ELR (cell line): ENCODE results near the gene LRRC7.
"Not testable (repeated sequence)": the region's sequence is repeated elsewhere in the genome, so short reads cannot be mapped to it uniquely, and the experiment has no call there.

Experiments
- DNase-seq: peaks from one replicate; pipeline ENCODE4 v3.0.0-alpha.2; 2015; ENCODE audit warnings: low read depth

The LRRC7 gene

GRCh38 chr1:69697340-69697739 is 129.6 kb downstream of the LRRC7 start:
- DNase-seq: no peak

GRCh38 chr1:69700770-69701169 is 133.0 kb downstream of the LRRC7 start:
- DNase-seq: peak; percentile 40

DNA sequence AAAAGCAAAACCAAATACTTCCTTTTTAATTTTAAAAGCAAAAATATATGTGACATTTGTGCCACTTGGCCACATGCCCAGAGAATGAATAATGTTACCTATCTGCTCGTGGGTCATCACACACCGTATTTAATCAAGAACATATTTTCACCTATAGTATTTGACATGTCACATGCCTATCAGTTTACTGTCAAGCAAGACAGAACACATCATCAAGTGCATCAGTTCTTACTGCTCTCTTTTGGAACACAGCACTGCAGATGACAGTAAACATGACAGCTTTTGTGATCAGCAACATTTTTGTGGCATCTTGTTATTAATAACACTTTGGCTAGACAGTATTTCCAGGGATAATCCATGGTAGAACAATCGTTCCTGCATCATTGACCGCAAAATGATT is 134.4 kb downstream of the LRRC7 start:
- peak; percentile 1 for DNase-seq

GRCh38 chr1:69706473-69706872 is 138.8 kb downstream of the LRRC7 start:
- no peak for DNase-seq

- no peak for DNase-seq
Measured at GRCh38 chr1:69707103-69707502, 139.4 kb downstream of the LRRC7 start.

DNA sequence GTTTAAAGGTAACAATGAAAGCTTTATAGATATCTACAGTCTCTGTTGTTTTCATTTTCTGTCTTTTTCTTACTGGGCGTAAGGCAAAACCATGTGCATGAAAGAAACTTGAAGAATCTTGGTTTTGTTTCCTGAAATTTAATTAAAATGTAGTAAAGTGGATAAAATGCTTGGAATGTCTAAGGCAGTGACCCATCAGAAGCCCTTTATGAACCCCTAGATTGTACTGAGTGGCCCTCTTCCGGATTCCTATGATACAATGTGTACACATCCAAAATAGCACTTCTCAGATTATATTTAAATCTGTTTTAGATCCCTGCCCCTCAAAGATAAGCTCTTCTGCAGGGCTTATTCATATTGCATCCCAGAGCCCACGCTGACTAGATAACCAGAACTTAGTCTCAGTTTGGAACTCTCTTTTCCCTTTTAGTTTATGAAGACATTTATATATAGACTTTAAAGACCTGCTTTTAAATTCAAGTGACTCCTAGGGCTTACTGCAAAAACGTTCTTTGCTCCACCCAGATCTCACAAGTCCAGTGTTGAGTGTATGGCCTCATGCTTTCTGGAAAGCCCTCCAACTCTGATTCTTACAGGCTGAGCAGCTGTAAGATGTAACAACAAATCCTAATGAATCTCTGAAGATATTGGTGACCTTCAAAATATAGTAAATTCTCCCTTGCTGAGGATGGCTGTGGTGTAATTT is 142.9 kb downstream of the LRRC7 start:
- no peak for DNase-seq

GRCh38 chr1:69711190-69711930 is 143.6 kb downstream of the LRRC7 start:
- no peak for DNase-seq

DNA sequence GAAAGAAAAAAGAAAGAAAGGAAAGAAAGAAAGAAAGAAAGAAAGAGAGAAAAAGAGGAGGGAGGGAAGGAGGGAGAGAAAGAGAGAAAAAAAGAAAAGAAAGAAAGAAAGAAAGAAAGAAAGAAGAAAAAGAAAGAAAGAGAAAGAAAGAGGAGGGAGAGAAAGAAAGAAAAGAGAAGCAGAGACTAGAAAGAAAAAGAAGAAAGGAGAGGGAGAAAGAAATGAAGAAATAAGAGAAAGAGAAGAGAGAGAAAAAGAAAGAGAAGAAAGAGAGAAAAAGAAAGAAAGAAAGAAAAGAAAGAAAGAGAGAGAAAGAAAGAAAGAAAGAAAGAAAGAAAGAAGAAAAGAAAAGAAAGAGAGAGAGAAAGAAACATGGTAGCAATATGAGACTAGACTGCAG is 150.1 kb downstream of the LRRC7 start:
- DNase-seq: not testable (repeated sequence)

- DNase-seq: no peak
Measured at GRCh38 chr1:69728206-69728605, 160.5 kb downstream of the LRRC7 start.

DNA sequence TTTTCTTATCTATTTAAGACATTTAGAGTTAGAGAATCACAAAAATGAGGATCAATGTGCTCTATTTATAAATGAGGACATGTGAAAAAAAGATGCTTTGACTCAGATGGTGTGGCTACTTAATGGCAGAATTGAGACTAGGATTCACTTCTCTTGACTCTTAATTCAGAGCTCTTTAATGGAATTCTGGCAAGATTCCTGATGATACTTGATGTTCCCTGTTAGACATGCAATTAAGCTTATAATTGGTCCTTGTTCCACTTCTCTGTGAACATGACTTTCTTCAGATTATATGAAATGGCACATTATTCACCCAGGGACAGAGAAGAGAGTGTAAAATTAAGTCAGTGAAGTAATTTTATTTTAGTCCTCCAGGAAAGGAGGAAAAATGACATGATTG is 165.3 kb downstream of the LRRC7 start:
- no peak for DNase-seq

GRCh38 chr1:69737527-69738185 is 169.9 kb downstream of the LRRC7 start:
- peak; percentile 74 for DNase-seq

DNA sequence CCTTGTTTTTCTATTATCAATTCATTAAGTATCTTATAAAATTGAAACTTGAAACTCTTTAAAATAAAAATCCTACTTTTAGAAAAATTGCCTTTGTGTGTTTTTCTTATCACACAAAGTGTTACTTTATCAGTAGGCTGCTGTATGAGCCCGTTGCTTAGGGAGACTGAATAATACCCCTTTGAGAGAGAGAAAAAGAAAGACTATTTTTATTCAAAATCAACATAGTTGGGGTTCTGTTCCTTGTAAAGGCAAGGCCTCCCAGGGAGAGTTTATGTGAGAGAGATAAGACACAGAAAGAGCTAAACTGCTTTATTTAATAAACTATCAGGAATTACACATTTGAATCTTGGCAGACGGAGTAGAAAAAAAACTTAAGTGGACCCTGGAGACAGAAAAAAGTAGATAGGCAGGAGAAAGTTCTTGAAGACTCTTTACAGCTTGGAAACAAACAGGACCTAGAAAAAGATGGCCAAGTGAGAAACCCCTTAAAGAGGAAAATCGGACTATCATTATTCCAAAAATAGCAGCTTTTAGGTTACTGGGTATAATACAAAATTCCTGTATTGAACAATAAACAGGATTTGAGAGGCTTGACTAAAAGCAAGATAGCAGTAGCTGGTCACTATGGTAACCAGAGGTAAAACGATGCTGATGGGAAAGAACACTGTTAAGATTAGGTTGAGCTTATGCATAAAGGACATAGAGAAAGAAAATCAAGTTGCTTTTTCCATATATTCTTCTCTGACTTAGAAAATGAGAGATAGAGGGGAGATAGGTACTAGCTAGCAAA is 170.9 kb downstream of the LRRC7 start:
- no peak for DNase-seq

DNA sequence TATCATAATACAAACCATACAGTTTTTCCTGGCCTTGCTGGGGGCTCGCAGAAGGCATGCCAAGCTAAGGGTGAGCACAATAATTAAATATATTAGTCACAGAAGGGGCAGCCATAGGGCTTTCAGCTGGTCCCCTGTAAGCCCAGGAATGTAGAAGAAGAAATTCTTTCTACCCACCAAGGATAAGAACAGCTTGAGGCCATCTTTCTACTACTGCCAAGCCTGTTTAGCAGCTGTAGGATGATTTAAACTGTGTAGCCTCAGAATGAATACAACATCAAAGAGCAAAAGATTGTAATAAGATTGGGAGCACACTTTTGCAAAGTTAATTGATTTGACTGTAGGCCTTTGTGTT is 171.5 kb downstream of the LRRC7 start:
- no peak for DNase-seq

- DNase-seq: no peak
Measured at GRCh38 chr1:69743146-69743545, 175.4 kb downstream of the LRRC7 start.

- DNase-seq: no peak
Measured at GRCh38 chr1:69744381-69744780, 176.7 kb downstream of the LRRC7 start.

- no peak for DNase-seq
Measured at GRCh38 chr1:69747207-69747606, 179.5 kb downstream of the LRRC7 start.

GRCh38 chr1:69750638-69751037 is 182.9 kb downstream of the LRRC7 start:
- no peak for DNase-seq

DNA sequence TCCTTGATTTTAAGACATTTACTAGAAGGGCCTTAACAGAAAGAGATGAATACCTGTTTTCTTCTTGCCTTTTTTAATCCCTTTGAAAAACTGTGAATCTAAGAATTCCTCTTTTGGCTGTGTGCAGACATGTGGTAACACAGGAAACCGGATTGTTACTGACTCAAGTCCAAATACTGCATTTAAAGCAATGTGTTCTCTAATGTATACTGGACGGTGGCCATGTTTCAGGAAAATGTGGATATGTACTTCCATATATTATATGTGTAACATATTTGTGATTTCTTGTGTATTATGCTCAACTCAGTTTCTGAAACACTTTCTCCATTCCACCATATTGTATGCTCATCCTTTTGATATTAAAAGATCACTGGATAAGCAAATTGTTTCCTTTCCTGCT is 185.1 kb downstream of the LRRC7 start:
- DNase-seq: no peak

DNA sequence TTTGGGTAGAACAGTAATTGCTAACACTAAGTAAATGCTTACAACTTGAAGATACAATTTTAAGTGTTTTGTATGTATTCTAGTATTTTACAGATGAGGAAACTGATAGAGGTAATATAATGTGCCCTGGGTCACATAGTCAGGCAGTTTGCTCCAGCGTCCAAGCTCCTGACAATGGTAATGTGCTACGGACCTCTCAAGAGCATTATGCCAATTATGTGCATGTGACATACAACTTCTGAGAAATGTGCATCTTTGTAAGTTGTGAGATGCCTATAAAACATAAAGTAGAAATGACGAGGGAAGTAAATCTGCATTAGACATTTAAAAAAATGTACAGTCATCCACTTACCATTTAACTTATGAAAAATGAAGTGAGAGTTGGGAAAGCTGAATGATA is 186.8 kb downstream of the LRRC7 start:
- DNase-seq: no peak

GRCh38 chr1:69755647-69756046 is 187.9 kb downstream of the LRRC7 start:
- no peak for DNase-seq

DNA sequence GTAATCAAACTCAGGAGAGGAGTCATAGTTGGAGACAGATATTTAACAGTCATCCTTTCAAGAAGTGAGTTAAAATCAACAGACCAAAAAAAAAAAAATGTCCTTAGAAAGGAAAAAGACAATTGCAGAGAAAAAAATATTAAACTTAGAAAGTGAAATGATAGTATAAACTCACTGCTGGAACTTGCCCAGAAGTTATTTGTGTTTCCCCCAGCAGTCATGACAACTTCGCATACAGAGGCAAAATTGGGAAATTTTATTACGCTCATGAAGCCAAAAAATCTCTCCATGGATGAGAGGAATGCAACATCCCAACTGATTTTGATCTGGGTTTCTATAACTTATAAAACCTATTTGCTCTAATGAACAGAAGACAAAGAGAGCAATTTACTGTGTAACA is 198.2 kb downstream of the LRRC7 start:
- no peak for DNase-seq

DNA sequence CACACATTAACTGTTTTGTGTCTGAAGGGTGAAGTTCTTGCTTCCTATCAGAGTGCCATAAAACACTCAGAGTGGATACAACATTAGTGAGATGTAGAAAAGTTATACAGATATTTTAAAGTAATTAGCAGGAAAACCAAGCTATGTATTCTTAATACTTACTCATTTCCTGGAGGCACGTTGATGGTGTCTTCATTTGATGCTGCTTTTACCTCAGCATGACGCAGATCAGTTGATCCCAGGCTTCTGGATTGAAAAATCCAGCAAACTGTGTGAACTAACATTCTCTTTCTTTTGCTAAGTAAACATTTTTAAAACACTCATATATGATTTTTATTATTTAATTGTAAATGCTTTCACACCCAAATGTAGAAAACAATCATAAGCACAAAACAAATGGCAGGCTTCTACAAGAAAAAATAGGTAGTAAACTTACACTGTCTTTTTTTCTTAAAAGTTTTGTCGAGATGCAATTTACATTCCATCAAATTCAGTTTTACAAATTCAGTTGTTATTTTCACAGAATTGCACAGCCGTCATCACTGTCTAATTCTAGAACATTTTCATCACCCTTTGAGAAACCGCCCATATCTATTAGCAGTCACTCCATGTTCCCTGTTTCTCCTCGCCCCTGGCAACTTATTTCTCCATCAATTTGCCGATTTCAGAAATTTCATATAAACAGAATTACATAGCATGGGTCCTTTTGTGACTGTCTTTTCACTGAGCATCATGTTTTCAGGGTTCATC is 198.9 kb downstream of the LRRC7 start:
- peak; percentile 21 for DNase-seq
